LoVo (cell line): ENCODE measurements around the gene ACBD6.

Experiments used
- DNase-seq: peaks from one replicate; pipeline ENCODE4 v3.0.0-alpha.2; 2016; ENCODE audit warnings: low spot score

The ACBD6 gene

DNA sequence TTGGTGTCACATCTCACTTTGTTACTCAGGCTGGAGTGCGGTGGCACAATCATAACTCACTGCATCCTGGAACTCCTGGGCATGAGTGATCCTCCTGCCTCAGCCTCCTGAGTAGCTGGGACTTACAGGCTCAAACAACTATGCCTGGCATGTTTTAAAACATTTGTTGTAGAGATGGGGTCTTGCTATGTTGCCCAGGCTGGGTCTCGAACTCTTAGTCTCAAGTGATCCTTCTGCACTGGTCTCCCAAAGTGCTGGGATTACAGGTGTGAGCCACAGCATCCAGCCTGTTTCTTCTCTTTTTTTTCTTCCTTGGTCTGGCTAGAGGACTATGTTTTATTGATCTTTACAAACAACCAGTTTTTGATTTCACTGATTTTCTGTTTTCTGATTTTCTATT, 207.7 kb downstream of the ACBD6 start:
- DNase-seq: no peak

DNA sequence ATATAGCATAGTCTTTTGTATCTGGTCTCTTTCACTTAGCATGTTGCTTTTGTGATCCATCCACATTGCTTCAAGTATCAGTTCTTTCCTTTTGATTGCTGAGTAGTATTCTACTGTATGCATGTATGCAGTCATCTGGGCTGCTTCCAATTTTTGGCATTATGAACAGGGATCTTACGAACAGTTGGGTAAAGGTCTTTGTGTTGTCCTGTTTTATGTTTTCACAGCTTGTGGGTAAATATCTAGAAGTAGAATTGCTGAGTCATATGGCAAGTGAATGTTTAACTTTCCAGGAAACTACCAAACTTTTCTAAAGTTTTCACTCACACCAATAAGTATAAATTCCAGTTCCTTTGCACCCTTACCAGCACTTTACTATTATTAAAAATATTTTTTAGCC, 211.4 kb downstream of the ACBD6 start:
- peak; percentile 55 for DNase-seq

DNA sequence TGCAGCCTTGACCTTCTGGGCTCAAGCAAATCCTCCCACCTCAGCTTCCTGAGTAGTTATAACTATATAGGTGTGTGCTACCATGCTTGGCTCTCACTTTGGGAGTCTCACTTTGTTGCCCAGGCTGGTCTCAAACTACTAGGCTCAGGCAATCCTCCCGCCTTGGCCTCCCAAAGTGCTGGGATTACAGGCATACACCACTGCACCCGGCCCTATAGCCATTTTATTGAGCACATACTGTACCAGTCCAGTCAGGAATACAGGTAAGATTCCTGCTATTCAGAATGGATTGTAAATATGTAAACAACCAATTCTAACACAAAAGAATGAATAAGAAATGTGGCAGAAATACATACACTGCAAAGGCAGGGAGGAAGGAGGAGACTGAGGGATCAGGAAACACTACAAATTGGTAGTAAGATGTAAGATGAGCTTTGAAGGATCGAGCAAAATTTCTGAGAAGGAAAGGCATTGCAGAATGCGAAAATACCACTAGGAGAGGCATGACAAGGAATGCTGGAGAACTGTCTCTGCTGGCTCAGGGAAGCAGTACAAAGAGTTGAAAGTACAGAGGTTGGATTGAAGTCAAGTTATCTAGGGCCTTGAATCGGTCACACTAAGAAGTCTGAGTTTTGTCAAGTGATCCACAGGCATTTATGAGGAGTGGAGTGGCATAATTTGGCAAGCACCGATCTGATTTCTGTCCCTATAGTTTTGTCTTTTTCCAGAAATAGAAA, 211.9 kb downstream of the ACBD6 start:
- DNase-seq: no peak

DNA sequence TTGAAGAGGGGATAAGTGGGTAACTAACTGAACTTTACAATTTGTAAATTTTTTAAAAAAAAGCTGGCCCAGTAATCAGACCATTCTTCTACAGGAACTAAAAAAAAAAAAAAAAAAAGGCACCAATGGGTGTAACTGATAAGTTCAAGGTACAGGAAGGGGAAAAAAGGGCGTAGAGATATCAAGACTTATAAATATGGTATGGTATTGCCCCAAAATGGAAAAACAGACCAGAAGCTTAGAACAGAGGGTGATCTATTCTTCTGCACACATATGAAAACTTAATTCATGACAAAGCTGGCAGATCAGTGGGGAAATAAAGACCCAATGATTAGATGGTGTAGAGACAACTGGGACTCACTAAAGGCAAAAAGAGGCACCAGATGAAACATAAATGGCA, 213.4 kb downstream of the ACBD6 start:
- DNase-seq: no peak

DNA sequence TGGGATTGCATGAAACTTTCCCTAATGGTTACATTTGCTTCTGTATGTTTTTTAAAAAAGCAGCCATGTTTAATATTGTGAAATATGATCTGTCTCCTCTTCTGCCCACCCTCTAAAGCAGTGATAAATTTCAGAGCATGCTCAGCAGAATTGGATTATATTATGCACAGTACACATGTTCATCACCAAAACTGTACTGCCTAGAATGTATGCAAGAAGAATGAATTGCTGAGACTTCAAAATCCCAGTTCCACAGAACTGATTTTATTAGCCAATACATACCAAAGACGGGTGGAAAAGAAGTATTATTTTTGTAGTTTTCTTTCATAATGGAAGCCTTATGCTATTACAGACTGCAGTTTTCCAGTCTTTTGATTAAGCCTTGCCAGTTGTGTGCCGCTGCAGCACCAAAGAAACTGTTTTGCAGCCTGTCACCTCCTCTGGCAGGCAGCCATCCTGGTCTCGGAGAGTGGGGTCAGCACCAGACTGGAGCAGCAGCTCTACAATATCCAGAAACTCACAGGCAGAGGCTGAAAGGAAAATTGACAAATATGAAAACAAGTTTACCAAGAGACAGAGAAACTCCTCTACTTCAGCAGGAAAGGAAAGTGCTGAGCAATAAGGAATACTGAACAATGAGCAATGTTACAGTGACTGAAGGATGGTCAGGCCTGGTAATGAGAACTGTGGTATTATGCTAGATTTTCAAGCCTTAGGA, 214.2 kb downstream of the ACBD6 start:
- DNase-seq: no peak

DNA sequence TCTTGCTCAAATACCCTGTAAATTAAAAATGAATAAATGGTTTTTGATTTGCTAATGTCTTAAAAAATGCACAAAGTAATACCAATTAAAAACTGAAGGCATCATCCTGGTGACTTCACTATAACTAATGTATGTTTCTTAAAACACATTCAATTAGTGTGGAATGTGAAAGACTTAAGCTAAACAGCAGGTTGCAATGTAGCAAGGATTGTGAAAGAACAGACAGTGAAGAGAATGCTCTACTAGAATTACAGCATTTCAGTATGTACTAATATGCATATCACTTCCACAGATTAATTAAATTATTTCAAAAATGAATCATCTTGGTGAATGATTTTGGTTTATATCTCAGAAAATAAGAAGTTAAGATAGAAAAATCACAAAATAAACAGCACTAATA, 216.0 kb downstream of the ACBD6 start:
- no peak for DNase-seq

DNA sequence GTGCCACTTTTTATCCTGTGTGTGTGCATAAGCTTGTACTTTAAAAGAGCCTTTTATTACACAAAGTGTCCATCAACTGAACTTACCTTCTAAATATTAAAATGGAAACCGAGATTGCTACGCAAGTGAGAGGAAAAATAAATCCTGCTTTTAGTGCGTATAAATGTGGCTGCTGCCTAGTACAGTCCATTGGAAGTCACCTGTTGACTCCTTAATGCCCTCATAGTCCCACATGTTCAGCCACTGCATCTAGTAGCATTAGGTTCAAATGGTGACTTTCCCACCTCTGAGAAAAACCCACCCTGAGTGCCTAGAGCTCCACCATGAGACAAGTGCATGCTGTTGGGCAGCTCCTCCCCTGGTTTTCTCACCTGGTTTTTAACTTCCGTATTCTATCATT, 219.3 kb downstream of the ACBD6 start:
- DNase-seq: no peak

DNA sequence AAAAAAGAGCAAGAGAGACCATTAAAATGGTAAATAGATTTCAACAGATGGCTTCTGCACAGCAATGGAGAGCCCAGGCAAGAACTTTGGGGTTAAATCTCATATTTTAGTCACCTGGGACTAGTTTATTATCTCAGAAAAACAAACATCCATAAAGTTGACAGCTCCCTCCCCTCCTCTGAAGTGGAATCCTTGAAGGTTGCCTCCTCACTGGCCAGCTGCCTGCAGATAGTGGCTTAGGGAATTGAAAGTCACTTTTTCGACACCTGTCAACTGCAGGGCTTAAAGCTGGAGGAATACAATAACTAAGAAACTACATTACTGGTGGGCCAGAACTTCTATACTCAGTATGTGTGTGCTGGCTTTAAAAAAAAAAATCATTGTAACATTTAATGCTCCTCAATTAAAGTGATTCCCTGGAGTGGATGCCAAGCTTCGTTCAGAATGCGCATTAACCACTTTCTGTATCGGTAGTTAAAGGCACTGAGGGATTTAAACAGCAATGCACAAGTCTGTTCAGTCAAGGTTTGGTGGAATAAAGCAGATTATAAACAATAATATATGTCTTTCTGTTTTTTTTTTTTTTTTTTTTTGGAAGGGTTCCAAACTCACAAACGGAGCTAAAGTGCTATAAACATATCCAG, 219.9 kb downstream of the ACBD6 start:
- no peak for DNase-seq

DNA sequence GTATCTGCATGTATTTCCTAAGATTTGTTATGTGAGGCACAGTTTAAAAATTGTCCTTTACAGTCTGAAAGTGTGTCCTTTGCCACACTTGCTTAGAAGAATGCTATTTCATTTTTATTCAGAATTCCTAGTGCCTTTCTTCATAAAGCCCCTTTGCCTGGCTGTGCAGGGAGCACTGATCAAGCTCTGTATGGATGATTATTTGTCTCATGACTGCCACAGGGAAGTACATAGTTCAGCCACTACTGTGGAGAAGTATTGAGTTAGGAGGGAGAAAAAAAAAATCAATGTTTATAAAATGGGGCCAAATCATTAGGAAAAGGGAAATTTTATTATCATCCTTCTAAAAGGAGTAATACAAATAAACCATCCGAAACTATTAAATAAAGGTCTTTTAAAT, 220.9 kb downstream of the ACBD6 start:
- no peak for DNase-seq

DNA sequence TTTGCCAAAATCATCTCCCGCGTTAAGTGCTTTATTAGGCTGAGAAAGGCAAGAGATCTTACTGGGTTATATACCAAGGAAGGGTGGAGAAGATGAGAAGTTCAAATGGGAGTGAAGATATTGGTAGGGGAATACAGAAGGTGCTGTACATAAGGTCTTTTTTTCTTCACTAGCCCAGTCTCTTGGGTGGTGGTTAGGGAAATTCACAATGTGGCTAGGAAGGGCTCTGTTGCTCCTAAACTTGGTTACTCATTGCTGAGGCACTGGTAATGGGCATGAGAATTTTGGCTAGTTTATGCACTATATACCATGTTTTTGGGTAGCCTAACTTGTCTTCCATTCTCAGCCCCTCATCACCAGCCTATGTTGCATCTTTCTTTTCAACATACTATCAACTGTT, 221.8 kb downstream of the ACBD6 start:
- no peak for DNase-seq

DNA sequence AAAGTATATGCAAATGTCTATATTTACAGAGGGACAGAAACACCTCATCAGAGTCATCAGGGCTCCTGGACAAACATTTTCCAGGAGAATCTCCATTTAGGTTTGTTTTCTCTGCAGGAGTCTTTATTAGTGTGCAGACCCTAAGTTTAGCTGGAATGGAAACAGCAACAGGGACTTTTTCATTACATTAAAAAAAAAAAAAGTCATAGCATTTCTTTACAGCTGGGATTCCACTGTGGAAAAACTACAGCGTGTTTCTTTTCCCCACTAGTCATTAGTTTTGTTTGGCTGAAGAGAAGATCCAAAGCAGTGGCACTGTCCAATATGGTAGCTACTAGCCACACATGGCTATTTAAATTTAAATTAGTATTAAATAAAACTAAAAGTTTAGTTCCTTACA, 222.7 kb downstream of the ACBD6 start:
- DNase-seq: no peak

DNA sequence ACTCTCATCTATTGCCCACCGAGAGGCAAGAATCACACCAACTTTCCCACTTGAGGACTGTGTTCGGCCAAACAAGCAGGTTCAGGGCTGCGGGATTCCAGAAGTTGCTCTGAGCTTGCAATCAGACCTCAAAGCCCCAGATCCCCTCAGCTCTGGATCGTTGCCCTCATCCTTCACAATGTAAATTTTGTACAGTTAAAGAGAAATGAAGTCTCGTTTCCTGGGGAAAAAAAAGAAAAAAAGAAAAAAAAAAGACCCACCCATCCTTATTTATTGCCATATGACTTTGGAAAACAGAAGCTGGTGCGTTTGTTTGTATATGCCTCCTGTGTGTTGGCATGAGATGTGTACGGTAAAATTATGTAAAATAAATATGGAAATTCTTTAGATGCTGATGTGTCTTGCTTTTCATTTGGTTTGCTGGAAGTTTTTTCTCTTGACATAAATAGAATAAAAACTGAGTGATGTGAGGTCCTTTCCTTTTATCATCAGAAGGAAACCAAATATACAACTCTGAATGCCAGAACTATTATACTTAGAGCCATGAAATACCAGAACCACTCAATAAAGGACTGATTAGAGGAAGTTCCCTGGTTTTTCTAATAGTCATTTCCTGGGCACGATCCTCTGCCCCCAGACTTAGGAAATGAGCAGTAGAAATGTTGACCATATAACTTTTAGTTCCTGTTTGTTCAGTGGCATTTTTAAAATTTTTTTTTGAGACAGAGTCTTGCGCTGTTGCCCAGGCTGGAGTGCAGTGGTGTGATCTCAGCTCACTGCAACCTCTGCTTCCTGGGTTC, 223.6 kb downstream of the ACBD6 start:
- no peak for DNase-seq

DNA sequence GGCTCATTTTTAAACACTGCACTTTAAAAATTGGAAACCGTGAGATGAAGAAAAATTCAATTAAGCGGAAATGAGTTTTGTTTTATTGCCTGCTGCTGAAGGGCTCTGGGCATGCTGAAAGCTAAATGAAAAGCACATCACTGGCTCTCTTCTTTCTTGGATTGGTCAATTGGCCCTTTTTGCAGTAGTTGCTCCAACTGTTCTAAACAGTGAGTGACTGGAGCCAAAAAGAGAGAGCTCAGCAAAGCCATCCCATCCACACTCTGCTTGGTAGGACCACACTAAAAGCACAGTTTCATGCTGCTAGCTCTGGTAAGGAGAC, 224.2 kb downstream of the ACBD6 start:
- no peak for DNase-seq

DNA sequence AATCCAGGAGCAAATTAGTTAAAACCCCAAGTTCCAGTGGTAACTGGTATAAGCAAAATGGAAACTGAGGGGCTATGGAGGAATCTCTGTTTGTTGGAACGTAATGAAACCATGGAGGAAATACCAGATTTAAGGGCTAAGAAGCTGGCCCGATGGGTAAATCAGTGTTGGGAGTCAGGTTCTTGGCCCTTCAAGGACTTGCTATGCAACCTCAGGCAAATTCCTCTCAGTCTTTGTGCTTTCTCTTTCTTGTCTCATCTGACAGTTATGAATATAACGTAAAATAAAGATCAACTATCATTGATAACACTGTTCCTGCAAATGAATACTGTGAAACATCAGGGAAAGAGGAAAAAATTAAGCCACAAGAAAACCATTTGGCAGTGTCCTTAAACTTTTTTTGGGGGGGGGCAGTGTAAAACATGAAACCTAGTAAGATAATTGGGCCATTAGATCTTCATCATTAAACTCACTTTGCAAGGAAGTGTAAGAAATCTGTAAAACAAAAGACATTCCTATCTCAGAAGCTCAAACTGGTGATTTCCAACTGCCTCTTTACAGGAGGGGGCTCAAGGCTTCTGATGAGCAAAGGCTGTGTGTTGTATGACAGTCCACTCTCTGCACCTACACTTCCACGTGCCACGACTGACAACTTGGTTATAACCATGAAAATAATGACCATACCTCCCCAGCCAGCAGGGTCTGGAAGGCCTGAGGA, 224.7 kb downstream of the ACBD6 start:
- DNase-seq: no peak

DNA sequence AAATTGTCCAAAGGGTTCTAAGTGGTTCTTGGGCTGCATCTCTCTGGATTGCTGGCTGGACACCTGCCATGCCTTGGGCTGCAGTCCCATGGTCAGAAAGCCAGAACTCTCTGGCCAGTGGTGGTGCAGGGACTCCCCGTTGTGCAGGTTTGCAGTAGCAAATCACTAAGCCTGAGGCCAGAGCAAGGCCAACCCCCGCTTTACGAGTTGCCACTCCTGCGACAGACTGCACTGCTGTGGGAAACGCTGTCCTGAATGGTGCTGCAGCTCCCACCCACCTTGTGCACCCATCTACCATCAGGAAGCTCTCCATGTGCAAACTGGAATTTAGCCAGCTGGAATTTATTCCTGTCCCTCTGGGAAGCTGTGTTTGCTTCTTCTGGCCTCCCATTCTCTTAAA, 226.7 kb downstream of the ACBD6 start:
- DNase-seq: no peak

DNA sequence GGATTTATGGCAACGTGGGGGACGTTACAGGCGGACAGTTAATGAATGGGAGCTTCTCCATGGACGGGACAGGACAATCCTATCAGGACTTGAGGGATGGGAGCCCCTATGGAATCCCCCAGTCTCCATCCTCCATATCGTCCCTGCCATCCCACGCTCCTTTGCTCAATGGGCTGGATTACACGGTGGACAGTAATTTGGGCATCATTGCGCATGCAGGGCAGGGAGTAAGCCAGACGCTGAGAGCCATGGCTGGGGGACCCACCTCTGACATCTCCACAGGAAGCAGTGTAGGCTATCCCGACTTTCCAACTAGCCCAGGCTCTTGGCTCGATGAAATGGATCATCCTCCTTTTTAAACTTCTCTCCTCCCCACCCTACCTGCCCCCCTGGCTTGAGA, 228.2 kb downstream of the ACBD6 start:
- DNase-seq: no peak

DNA sequence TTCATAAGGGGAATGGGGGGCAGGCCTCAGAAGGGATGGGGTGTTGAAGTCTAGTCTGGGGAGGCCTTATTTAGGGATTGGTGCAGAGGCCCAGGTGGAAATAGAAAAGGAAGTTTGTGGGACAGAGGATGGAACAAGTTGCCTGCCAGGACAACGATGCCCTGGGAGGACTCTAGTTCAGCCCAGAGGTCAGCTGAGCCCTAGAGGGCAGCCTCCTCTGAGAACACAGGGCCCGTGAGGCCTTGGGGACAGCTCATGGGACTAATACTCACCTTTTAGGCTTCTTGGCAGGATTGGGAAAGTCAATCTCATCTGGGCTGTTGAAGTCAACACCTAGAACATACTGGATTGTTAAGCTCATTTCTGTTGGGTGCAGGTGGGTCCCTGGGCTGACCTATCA, 229.3 kb downstream of the ACBD6 start:
- DNase-seq: no peak

DNA sequence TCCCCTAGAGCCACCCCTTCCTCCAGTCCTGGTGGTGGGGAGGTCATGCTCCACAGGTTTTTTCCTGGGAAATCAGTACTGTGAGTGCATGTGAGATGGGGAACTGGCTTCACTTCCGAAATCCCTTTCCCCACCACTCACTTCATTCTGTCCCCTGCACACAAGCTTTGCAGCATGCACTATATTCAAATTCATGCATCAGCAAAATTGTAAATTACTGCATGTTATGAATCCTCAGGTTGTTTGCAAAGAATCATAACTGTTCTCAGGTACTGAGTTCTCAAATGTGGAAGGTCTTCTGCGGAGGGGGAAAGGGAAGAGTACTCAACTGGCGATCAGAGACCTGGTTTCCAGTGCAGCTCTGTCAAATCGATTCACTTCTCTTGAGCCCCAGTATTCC, 230.0 kb downstream of the ACBD6 start:
- DNase-seq: no peak

DNA sequence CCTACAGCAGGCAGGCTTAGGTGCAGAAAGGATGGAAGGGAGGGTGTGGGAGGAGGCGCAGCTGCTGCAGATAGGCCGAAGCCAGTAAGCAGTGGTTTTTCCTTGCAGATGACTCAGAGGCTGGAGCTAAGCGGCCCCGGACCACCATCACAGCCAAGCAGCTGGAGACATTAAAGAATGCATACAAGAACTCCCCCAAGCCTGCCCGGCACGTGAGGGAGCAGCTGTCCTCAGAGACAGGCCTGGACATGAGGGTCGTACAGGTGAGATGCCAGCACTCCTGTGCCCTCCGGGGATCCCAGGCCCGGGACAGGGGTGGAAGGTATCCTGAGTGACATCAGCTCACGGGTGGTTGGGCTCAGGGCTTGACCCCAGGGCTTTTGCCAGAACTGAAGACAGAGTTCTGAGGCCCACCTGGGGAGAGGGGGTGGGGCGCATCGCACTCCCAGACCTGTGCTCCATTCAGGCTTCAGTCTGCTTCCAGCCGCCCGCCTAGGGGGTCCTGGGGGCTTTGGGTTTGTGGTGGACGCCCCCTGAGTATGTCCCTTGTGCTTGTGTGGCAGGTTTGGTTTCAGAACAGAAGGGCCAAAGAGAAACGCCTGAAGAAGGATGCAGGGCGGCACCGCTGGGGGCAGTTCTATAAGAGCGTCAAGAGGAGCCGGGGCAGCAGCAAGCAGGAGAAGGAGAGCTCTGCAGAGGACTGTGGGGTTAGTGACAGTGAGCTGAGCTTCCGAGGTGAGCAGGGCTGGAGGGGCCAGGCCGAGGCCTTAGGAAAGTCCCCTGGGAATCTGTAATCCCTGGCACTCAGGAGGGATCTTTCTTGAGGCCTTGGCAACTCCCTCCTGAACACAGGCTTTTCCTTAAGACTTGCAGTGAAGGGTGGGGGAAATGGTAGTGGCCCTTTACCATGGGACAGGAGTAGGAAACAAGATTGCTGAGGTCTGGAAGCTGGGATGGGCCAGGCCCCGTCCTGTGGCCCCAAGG, 230.8 kb downstream of the ACBD6 start:
- no peak for DNase-seq

DNA sequence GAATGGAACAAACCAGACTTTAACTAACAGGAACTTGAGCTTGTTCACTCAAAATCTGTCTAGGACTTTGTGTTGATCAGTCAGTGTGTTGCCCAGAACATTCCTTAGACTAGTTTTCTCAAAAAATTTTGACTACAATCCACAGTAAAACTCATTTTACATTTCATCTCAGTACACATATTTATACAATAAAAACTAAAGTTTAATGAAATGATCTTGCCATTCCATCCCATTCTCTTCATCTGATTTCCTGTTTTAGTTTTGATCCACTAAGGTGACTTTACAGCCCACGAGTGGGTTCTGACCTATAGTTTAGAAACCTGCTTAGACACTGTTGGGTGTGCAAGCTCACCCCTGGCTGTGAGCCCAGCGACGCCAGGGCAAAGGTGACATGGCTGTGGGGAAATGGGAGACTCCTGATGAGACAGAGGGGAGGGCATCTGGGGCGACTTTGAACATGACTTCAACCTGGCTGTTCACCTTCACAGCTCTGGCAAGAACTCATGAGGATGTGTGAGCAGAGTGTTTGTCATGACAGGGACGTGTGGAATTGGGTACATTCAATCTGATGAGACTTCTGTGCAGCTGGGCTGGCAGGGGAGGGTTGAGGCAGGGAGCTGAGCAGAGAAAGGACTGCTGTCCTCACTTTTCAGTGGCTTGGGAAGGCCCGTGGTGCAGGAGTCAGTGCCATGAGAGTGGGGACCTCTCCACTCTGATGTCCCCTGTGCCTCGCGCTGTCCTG, 231.7 kb downstream of the ACBD6 start:
- no peak for DNase-seq
